KBM-7 (cell line): ENCODE results near the gene USP25.

Experiments used
- DNase-seq: peaks from one replicate; pipeline ENCODE4 v3.0.0-alpha.2; 2015
- in situ Hi-C: fragments of 300-500 bp; cut with MboI; formaldehyde crosslinking; loops from 2 replicates; pipeline ENCODE4 v1.14.3; 2020; ENCODE audit warnings: low sequenced_read_pairs, low pct_unique_long_range_greater_than_20kb, mixed read lengths

USP25 gene

GRCh38 chr21:15896501-15896900 is 166.7 kb downstream of the USP25 start:
- in situ Hi-C loops, result no loop called here
- DNase-seq, result no peak

GRCh38 chr21:15904389-15904788 is 174.6 kb downstream of the USP25 start:
- no peak for DNase-seq
- in situ Hi-C loops, result no loop called here

- DNase-seq, result no peak
These were observed 178.4 kb downstream of the USP25 start for GRCh38 chr21:15908187-15908586.

GRCh38 chr21:15928196-15928595 is 198.4 kb downstream of the USP25 start:
- in situ Hi-C loops, result no loop called here
- no peak for DNase-seq

More at GRCh38 chr21:15908187-15908586, 178.4 kb downstream of the USP25 start:
- in situ Hi-C loops, result no loop called here

GRCh38 chr21:15928686-15929425 is 199.1 kb downstream of the USP25 start:
- DNase-seq, result no peak
- in situ Hi-C loops, result no loop called here

- in situ Hi-C loops, result no loop called here
- no peak for DNase-seq
These were observed 199.8 kb downstream of the USP25 start for GRCh38 chr21:15929536-15929935.
